GM23338 (cell line): ENCODE results near the gene RYR2. TPM values are rescaled to one million over a fixed set of nuclear protein-coding genes. Genes with fewer than 3 reads are reported as not detected.

ENCODE experiments used
- ATAC-seq: fragments of 200-7000 bp; cut with Tn5 transposase; 3 replicates; pipeline ENCODE4 v1.9.1; 2020
- DNase-seq: peaks from one replicate; pipeline ENCODE4 v3.0.0-alpha.2; 2015; ENCODE audit warnings: low spot score
- H2AFZ ChIP-seq: fragments of 200-600 bp; sonication (generic); 2 replicates; pipeline ENCODE4 v1.8.0; 2016; ENCODE audit warnings: antibody characterized with exemption, mild to moderate bottlenecking, moderate library complexity
- H3F3A ChIP-seq: fragments of 200-600 bp; sonication (generic); replicated peaks from 2 replicates; pipeline ENCODE4 v1.8.0; 2017; ENCODE audit warnings: antibody characterized with exemption, mixed run types, low read depth
- H3K27ac ChIP-seq: fragments of 200-600 bp; sonication (generic); 2 replicates; pipeline ENCODE4 v1.6.1; 2016; ENCODE audit warnings: low read depth
- H3K27me3 ChIP-seq: fragments of 200-600 bp; sonication (generic); 2 replicates; pipeline ENCODE4 v1.8.0; 2016; ENCODE audit warnings: mild to moderate bottlenecking, mixed run types, moderate library complexity; ENCODE audit not compliant: insufficient read depth
- H3K36me3 ChIP-seq: fragments of 200-600 bp; sonication (generic); 2 replicates; pipeline ENCODE4 v1.8.0; 2016; ENCODE audit warnings: mild to moderate bottlenecking; ENCODE audit not compliant: insufficient read depth
- H3K4me1 ChIP-seq: fragments of 200-600 bp; sonication (generic); 2 replicates; pipeline ENCODE4 v1.8.0; 2016; ENCODE audit warnings: mild to moderate bottlenecking, moderate library complexity; ENCODE audit not compliant: insufficient read depth
- H3K4me2 ChIP-seq: fragments of 200-600 bp; sonication (generic); 2 replicates; pipeline ENCODE4 v1.7.1; 2017; ENCODE audit warnings: mixed run types
- H3K4me3 ChIP-seq: fragments of 200-600 bp; sonication (generic); 2 replicates; pipeline ENCODE4 v1.6.1; 2016; ENCODE audit warnings: mixed run types
- H3K79me2 ChIP-seq: fragments of 200-600 bp; sonication (generic); replicated peaks from 2 replicates; pipeline ENCODE4 v1.8.0; 2017; ENCODE audit warnings: mild to moderate bottlenecking; ENCODE audit not compliant: insufficient read depth
- H3K9me2 ChIP-seq: fragments of 200-600 bp; sonication (generic); 2 replicates; pipeline ENCODE4 v1.8.0; 2017; ENCODE audit not compliant: insufficient read depth
- H4K20me1 ChIP-seq: fragments of 200-600 bp; sonication (generic); replicated peaks from 2 replicates; pipeline ENCODE4 v1.8.0; 2017; ENCODE audit warnings: mild to moderate bottlenecking; ENCODE audit not compliant: insufficient read depth
- H3K27ac Mint-ChIP-seq: 2 replicates; pipeline ENCODE4 v1.8.0; 2020; ENCODE audit warnings: inconsistent platforms, mild to moderate bottlenecking, moderate library complexity, mixed read lengths
- H3K27me3 Mint-ChIP-seq: 3 replicates; pipeline ENCODE4 v1.8.0; 2022; ENCODE audit warnings: low read depth, mild to moderate bottlenecking, moderate library complexity, mixed read lengths, inconsistent platforms; ENCODE audit not compliant: insufficient read depth, poor library complexity
- H3K36me3 Mint-ChIP-seq: 3 replicates; pipeline ENCODE4 v1.8.0; 2021; ENCODE audit warnings: low read depth, mild to moderate bottlenecking, inconsistent platforms, moderate library complexity, mixed read lengths
- H3K4me1 Mint-ChIP-seq: 3 replicates; pipeline ENCODE4 v1.8.0; 2020; ENCODE audit warnings: mild to moderate bottlenecking, inconsistent platforms, mixed read lengths
- H3K4me3 Mint-ChIP-seq: 3 replicates; pipeline ENCODE4 v1.8.0; 2021; ENCODE audit warnings: moderate library complexity, mild to moderate bottlenecking, inconsistent platforms, mixed read lengths
- H3K9me3 Mint-ChIP-seq: 3 replicates; pipeline ENCODE4 v1.8.0; 2020; ENCODE audit warnings: moderate library complexity, mild to moderate bottlenecking, inconsistent platforms, mixed read lengths
- CREB1 ChIP-seq: fragments of 250-450 bp; sonication (Bioruptor Pico); IDR thresholded peaks from 2 replicates; pipeline ENCODE4 v1.5.0; 2020; ENCODE audit warnings: low read depth, mild to moderate bottlenecking, moderate library complexity
- EZH2phosphoT487 ChIP-seq: fragments of 200-600 bp; sonication (generic); IDR thresholded peaks from one replicate; pipeline ENCODE4 v1.8.1; 2018; ENCODE audit warnings: antibody characterized with exemption; ENCODE audit not compliant: unreplicated experiment
- JUNB ChIP-seq: IDR thresholded peaks from one replicate; pipeline ENCODE4 v1.6.1; 2016; ENCODE audit warnings: antibody characterized with exemption; ENCODE audit not compliant: unreplicated experiment
- NANOG ChIP-seq: IDR thresholded peaks from 2 replicates; pipeline ENCODE4 v1.6.1; 2016; ENCODE audit warnings: antibody characterized with exemption, borderline replicate concordance
- POLR2AphosphoS5 ChIP-seq: IDR thresholded peaks from 2 replicates; pipeline ENCODE4 v1.6.1; 2016; ENCODE audit warnings: antibody characterized with exemption, low read depth
- STAT1 ChIP-seq: IDR thresholded peaks from one replicate; pipeline ENCODE4 v1.6.1; 2016; ENCODE audit warnings: antibody characterized with exemption; ENCODE audit not compliant: unreplicated experiment
- ZNF114 ChIP-seq: fragments of 250-450 bp; sonication (Bioruptor Pico); IDR thresholded peaks from 2 replicates; pipeline ENCODE4 v1.5.0; 2020; ENCODE audit warnings: mild to moderate bottlenecking, moderate library complexity
- ZNF331 ChIP-seq: fragments of 250-450 bp; sonication (Bioruptor Pico); IDR thresholded peaks from 2 replicates; pipeline ENCODE4 v1.5.0; 2020; ENCODE audit warnings: low read depth, mild to moderate bottlenecking, moderate library complexity
- polyA plus RNA-seq: library from polyadenylated mRNA; unstranded; fragments of >200 nt; fragmentation: Nextera tagmentation; extraction: Ambion mirVana; gene quantifications from 2 replicates; pipeline ENCODE4 v1.2.1, GENCODE V29; 2016
- total RNA-seq: library from RNA; depleted of rRNA; stranded (reverse); fragments of >200 nt; shearing (Covaris generic); gene quantifications from 2 replicates; pipeline ENCODE4 v1.2.3, GENCODE V29; 2014
- TF ChIP-seq, protein P1 (sequence below): IDR thresholded peaks from 2 replicates; pipeline ENCODE4 v1.6.1; 2016; ENCODE audit warnings: antibody characterized with exemption
- TF ChIP-seq, protein P2 (sequence below), 2 experiments: fragments of 200-600 bp in 1 of 2; sonication (generic) in 1 of 2; conservative IDR thresholded peaks; 2 replicates each; pipeline versions ENCODE4 v1.5.1 to v1.6.1; 2016 to 2017; ENCODE audit warnings: antibody characterized with exemption in 2 of 2, low read depth in 2 of 2, mild to moderate bottlenecking in 2 of 2, moderate library complexity in 1 of 2
- TF ChIP-seq, protein P3 (sequence below): IDR thresholded peaks from one replicate; pipeline ENCODE4 v1.6.1; 2018; ENCODE audit warnings: antibody characterized with exemption; ENCODE audit not compliant: unreplicated experiment

RYR2 gene
- total and polyA plus RNA-seq, 2 experiments from 2014 or later = 8.9 to 10.0 TPM

DNA sequence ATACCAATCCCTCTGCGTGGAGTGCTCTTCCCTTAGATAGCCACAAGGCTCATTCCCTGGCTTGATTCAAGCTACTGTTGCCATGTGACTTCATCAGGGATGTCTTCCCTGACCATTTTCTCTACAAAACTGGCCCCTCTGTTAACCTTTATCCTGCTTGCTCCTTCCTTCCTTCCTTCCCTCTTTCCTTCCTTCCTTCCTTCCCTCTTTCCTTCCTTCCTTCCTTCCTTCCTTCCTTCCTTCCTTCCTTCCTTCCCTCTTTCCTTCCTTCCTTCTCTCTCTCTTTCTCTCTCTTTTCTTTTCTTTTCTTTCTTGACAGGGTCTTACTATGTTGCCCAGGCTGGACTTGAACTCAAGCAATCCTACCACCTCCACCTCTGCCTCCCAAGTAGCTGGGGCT lies 6.2 kb upstream of the RYR2 start:
- TF ChIP-seq STAT1 (no peak), ZNF331 (CRISPR knock-in tag) (no peak), EZH2phosphoT487 (no peak), ZNF114 (no peak), POLR2AphosphoS5 (no peak), CREB1 (CRISPR knock-in tag) (no peak), NANOG (no peak), JUNB (no peak)
- TF ChIP-seq, protein P1, sequence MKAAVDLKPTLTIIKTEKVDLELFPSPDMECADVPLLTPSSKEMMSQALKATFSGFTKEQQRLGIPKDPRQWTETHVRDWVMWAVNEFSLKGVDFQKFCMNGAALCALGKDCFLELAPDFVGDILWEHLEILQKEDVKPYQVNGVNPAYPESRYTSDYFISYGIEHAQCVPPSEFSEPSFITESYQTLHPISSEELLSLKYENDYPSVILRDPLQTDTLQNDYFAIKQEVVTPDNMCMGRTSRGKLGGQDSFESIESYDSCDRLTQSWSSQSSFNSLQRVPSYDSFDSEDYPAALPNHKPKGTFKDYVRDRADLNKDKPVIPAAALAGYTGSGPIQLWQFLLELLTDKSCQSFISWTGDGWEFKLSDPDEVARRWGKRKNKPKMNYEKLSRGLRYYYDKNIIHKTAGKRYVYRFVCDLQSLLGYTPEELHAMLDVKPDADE = no peak
- TF ChIP-seq, protein P2, sequence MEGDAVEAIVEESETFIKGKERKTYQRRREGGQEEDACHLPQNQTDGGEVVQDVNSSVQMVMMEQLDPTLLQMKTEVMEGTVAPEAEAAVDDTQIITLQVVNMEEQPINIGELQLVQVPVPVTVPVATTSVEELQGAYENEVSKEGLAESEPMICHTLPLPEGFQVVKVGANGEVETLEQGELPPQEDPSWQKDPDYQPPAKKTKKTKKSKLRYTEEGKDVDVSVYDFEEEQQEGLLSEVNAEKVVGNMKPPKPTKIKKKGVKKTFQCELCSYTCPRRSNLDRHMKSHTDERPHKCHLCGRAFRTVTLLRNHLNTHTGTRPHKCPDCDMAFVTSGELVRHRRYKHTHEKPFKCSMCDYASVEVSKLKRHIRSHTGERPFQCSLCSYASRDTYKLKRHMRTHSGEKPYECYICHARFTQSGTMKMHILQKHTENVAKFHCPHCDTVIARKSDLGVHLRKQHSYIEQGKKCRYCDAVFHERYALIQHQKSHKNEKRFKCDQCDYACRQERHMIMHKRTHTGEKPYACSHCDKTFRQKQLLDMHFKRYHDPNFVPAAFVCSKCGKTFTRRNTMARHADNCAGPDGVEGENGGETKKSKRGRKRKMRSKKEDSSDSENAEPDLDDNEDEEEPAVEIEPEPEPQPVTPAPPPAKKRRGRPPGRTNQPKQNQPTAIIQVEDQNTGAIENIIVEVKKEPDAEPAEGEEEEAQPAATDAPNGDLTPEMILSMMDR (conservative IDR thresholded peaks at IDR 0.05; ENCODE audit: low read depth in 2 of 2) = no peak
- TF ChIP-seq, protein P3, sequence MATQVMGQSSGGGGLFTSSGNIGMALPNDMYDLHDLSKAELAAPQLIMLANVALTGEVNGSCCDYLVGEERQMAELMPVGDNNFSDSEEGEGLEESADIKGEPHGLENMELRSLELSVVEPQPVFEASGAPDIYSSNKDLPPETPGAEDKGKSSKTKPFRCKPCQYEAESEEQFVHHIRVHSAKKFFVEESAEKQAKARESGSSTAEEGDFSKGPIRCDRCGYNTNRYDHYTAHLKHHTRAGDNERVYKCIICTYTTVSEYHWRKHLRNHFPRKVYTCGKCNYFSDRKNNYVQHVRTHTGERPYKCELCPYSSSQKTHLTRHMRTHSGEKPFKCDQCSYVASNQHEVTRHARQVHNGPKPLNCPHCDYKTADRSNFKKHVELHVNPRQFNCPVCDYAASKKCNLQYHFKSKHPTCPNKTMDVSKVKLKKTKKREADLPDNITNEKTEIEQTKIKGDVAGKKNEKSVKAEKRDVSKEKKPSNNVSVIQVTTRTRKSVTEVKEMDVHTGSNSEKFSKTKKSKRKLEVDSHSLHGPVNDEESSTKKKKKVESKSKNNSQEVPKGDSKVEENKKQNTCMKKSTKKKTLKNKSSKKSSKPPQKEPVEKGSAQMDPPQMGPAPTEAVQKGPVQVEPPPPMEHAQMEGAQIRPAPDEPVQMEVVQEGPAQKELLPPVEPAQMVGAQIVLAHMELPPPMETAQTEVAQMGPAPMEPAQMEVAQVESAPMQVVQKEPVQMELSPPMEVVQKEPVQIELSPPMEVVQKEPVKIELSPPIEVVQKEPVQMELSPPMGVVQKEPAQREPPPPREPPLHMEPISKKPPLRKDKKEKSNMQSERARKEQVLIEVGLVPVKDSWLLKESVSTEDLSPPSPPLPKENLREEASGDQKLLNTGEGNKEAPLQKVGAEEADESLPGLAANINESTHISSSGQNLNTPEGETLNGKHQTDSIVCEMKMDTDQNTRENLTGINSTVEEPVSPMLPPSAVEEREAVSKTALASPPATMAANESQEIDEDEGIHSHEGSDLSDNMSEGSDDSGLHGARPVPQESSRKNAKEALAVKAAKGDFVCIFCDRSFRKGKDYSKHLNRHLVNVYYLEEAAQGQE = no peak
- Mint-ChIP-seq H3K4me3 (no peak overlapping the region), H3K27ac (no peak overlapping the region), H3K9me3 (no peaks in the 10 kb centered on the region), H3K4me1 (peaks cover 18% of the 10 kb centered on the region), H3K27me3 (peaks cover 9% of the 10 kb centered on the region), H3K36me3 (no peaks in the 10 kb centered on the region)
- Histone ChIP-seq H3K4me3 (no peak overlapping the region), H3K27ac (no peak overlapping the region), H3K9me2 (0 out of 2 replicates have a peak, but pooled peaks cover 3% of the 10 kb centered on the region), H3K4me1 (peaks cover 13% of the 10 kb centered on the region), H3K4me2 (no peak overlapping the region), H4K20me1 (no peaks in the 10 kb centered on the region), H3F3A (no peaks in the 10 kb centered on the region; the same call in 1 of the 2 replicates), H3K27me3 (peaks cover 13% of the 10 kb centered on the region), H2AFZ (no peak overlapping the region), H3K79me2 (no peaks in the 10 kb centered on the region), H3K36me3 (no peaks in the 10 kb centered on the region)
- ATAC-seq (no peak), DNase-seq (no peak)
